MCF 10A (cell line): Measurements from ENCODE around the gene SLC32A1. TPM values are rescaled to one million over a fixed set of nuclear protein-coding genes. Genes with fewer than 3 reads are reported as not detected.

Source experiments
- Bru-seq: library from RNA; stranded (reverse); fragments of 400-500 nt; gene quantifications from one replicate; lab custom pipeline; 2021; lab: Mats Ljungman, UMichigan
- BruChase-seq, 2 experiments: library from RNA; stranded (reverse); fragments of 400-500 nt; gene quantifications; one replicate each; lab custom pipeline; 2021; lab: Mats Ljungman, UMichigan
- BruUV-seq: library from RNA; stranded (reverse); fragments of 400-500 nt; replicated peaks from 2 replicates; lab custom pipeline; 2021; lab: Mats Ljungman, UMichigan
- CTCF ChIA-PET: fragments of 300-600 bp; sonication (Branson Sonifier 250); formaldehyde crosslinking; extraction: SDS; loops from one replicate; lab custom pipeline; 2021; ENCODE audit warnings: antibody characterized with exemption, inconsistent platforms; lab: Yijun Ruan, JAX
- POLR2A ChIA-PET: fragments of 300-600, 350-650 bp; sonication (Branson Sonifier 250); formaldehyde crosslinking; extraction: SDS; loops from one replicate; lab custom pipeline; 2020; ENCODE audit warnings: antibody characterized with exemption, inconsistent platforms; lab: Yijun Ruan, JAX
- DNase-seq: peaks from one replicate; pipeline ENCODE4 v3.0.0-alpha.2; 2018; ENCODE audit not compliant: unreplicated experiment
- H3K27ac Mint-ChIP-seq: one replicate; pipeline ENCODE4 v1.8.0; 2022; ENCODE audit warnings: mild to moderate bottlenecking, low read depth, mixed read lengths; ENCODE audit not compliant: unreplicated experiment
- H3K27me3 Mint-ChIP-seq: one replicate; pipeline ENCODE4 v1.8.0; 2022; ENCODE audit warnings: mixed read lengths; ENCODE audit not compliant: insufficient read depth, unreplicated experiment
- H3K36me3 Mint-ChIP-seq: one replicate; pipeline ENCODE4 v1.8.0; 2022; ENCODE audit warnings: mild to moderate bottlenecking, moderate library complexity, mixed read lengths; ENCODE audit not compliant: insufficient read depth, unreplicated experiment
- H3K4me1 Mint-ChIP-seq: one replicate; pipeline ENCODE4 v1.8.0; 2022; ENCODE audit warnings: mixed read lengths; ENCODE audit not compliant: insufficient read depth, unreplicated experiment
- H3K4me3 Mint-ChIP-seq: one replicate; pipeline ENCODE4 v1.8.0; 2022; ENCODE audit warnings: mild to moderate bottlenecking, moderate library complexity, mixed read lengths; ENCODE audit not compliant: unreplicated experiment
- H3K9me3 Mint-ChIP-seq: one replicate; pipeline ENCODE4 v1.8.0; 2022; ENCODE audit warnings: mixed read lengths; ENCODE audit not compliant: unreplicated experiment
- CTCF ChIP-seq: fragments of 200-600 bp; IDR thresholded peaks from one replicate; pipeline ENCODE4 v1.8.0; 2022; ENCODE audit warnings: antibody characterized with exemption, mild to moderate bottlenecking; ENCODE audit not compliant: unreplicated experiment
- intact Hi-C: fragments of 100-400 bp; cut with micrococcal nuclease; formaldehyde crosslinking; loops from 2 replicates; pipeline ENCODE4 v1.14.1; 2022
- long read RNA-seq: library from polyadenylated mRNA; stranded (forward); transcript quantifications from one replicate; pipeline ENCODE4 v2.0.0, GENCODE V29; 2022
- total RNA-seq: library from RNA; stranded (reverse); gene quantifications from 2 replicates; pipeline ENCODE4 v1.2.3, GENCODE V29; 2022

Gene SLC32A1, protein sequence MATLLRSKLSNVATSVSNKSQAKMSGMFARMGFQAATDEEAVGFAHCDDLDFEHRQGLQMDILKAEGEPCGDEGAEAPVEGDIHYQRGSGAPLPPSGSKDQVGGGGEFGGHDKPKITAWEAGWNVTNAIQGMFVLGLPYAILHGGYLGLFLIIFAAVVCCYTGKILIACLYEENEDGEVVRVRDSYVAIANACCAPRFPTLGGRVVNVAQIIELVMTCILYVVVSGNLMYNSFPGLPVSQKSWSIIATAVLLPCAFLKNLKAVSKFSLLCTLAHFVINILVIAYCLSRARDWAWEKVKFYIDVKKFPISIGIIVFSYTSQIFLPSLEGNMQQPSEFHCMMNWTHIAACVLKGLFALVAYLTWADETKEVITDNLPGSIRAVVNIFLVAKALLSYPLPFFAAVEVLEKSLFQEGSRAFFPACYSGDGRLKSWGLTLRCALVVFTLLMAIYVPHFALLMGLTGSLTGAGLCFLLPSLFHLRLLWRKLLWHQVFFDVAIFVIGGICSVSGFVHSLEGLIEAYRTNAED
- not detected in 2 replicates for total RNA-seq
- not detected for Bru-seq, nascent RNA
- not detected for BruChase-seq, experiment 1, labeled RNA remaining after a 6-hour chase
- BruChase-seq, experiment 2, labeled RNA remaining after a 2-hour chase = not detected
- long read RNA-seq = 0 reads

GRCh38 chr20:38723848-38724625, at the start of gene SLC32A1:
Gene SLC32A1 (plus strand): TSS chr20:38724486. CDS start chr20:38724725, 239 bp downstream.
- CTCF ChIA-PET = interaction anchor here (0.7 to 1.7 kb wide), 4 partner anchors 14 to 1915 kb away, joined by 3 to 4 read pairs (median 4); no protein-coding TSS in a partner anchor
- peaks cover 100% of the 10 kb centered on the region for H3K27me3 Mint-ChIP-seq
- POLR2A ChIA-PET = no interaction called here
- DNase-seq = no peak
- TF ChIP-seq CTCF = no peak
- H3K27ac Mint-ChIP-seq = no peak within 1 kb of the TSS
- no TSS peak for BruUV-seq
- H3K4me3 Mint-ChIP-seq = no peak within 1 kb of the TSS
- no peaks in the 10 kb centered on the region for H3K36me3 Mint-ChIP-seq
- H3K9me3 Mint-ChIP-seq = no peaks in the 10 kb centered on the region
- no peaks in the 10 kb centered on the region for H3K4me1 Mint-ChIP-seq
- intact Hi-C loops = no loop called here

DNA sequence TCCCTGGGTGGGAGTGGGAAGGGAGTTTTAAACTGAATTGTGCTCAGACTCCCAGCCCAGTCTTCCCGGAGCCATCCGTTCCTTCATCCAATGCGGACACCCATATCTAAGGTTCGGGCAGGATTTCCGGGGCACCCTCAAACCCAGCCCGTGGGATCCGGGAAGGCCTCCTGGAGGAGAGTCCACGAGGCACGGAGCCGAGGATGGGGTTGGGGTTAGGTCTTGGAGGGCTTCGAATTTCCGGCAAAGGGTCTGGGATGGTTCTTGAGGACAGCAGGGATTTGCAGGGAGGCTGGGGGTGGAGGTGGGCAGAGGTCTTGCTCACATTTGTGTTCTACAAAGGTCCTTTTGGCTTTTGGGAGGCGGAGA, 49.5 kb upstream of the SLC32A1 start:
- Mint-ChIP-seq H3K9me3 (no peaks in the 10 kb centered on the region), H3K27me3 (peaks cover 21% of the 10 kb centered on the region), H3K4me1 (no peaks in the 10 kb centered on the region), H3K36me3 (no peaks in the 10 kb centered on the region), H3K4me3 (no peak overlapping the region), H3K27ac (no peak overlapping the region)
- no peak for DNase-seq
- BruUV-seq = no TSS peak
- ChIA-PET CTCF (interaction anchor here (4.8 kb wide), 1 partner anchor 16 kb away, joined by 37 read pairs; no protein-coding TSS in a partner anchor), POLR2A (no interaction called here)
- TF ChIP-seq CTCF = no peak
- intact Hi-C loops = no loop called here

- no peak for DNase-seq
- CTCF ChIA-PET = no interaction called here
- H3K27me3 Mint-ChIP-seq = peaks cover 24% of the 10 kb centered on the region
- H3K27ac Mint-ChIP-seq = no peak overlapping the region
- no peaks in the 10 kb centered on the region for H3K9me3 Mint-ChIP-seq
- POLR2A ChIA-PET = no interaction called here
- H3K36me3 Mint-ChIP-seq = no peaks in the 10 kb centered on the region
- H3K4me1 Mint-ChIP-seq = no peaks in the 10 kb centered on the region
- intact Hi-C loops = no loop called here
- H3K4me3 Mint-ChIP-seq = no peak overlapping the region
- BruUV-seq = no TSS peak
- no peak for TF ChIP-seq CTCF
Measured at GRCh38 chr20:38676576-38676975, 47.7 kb upstream of the SLC32A1 start.
